Prostate gland (tissue), 2 donors: ENCODE data around the gene PRR5L. TPM values are rescaled to one million over a fixed set of nuclear protein-coding genes. Genes with fewer than 3 reads are reported as not detected.

Experiments
- DNase-seq: peaks from one replicate; pipeline ENCODE4 v3.0.0-alpha.2; 2019; ENCODE audit warnings: low spot score
- H3K27ac ChIP-seq, 2 donors: fragments of 200-600 bp; sonication (generic); 2 replicates each; pipeline ENCODE4 v1.5.1; 2017 to 2019
- H3K27me3 ChIP-seq: fragments of 200-600 bp; sonication (generic); replicated peaks from 2 replicates; pipeline ENCODE4 v1.5.1; 2019; ENCODE audit not compliant: insufficient read depth
- H3K36me3 ChIP-seq, 2 donors: fragments of 200-600 bp; sonication (generic); 1 replicate in 1 of 2; 2 replicates in 1 of 2; pipeline versions ENCODE4 v1.5.1 to v1.8.1; 2017 to 2019
- H3K4me1 ChIP-seq: fragments of 200-600 bp; sonication (generic); replicated peaks from 2 replicates; pipeline ENCODE4 v1.5.1; 2019
- H3K4me3 ChIP-seq, 2 donors: fragments of 200-600 bp; sonication (generic); 2 replicates each; pipeline ENCODE4 v1.5.1; 2017 to 2019
- H3K9me3 ChIP-seq: fragments of 200-600 bp; sonication (generic); 2 replicates; pipeline ENCODE4 v1.5.1; 2017
- POLR2A ChIP-seq: fragments of 450-650 bp; IDR thresholded peaks from one replicate; pipeline ENCODE4 v1.6.1; 2016; ENCODE audit warnings: antibody characterized with exemption, mild to moderate bottlenecking
- POLR2AphosphoS5 ChIP-seq: sonication (generic); formaldehyde crosslinking; IDR thresholded peaks from one replicate; pipeline ENCODE4 v1.6.1; 2017; ENCODE audit warnings: antibody characterized with exemption
- WGBS: methylation state at CpG from one replicate; pipeline ENCODE4 v1.1.5; 2018; 5-methylcytosine and 5-hydroxymethylcytosine counted together
- intact Hi-C: fragments of 100-400 bp; cut with DNase I; formaldehyde crosslinking; loops from one replicate; pipeline ENCODE4 v1.14.2; 2022
- total RNA-seq, 2 donors: library from RNA; depleted of rRNA; stranded (reverse); fragments of >200 nt; gene quantifications; one replicate each; pipeline ENCODE4 v1.1.0, GENCODE V29; 2016
- TF ChIP-seq, protein P1 (sequence below), 4 experiments: fragments of 200-600 bp in 2 of 4; fragments of 450-650 bp in 2 of 4; sonication (generic) in 2 of 4; IDR thresholded peaks; 1 replicate in 3 of 4; 2 replicates in 1 of 4; pipeline ENCODE4 v1.5.1; 2016 to 2019; ENCODE audit warnings: antibody characterized with exemption in 4 of 4, mild to moderate bottlenecking in 2 of 4, moderate library complexity in 2 of 4

The PRR5L gene
- total RNA-seq, 2 donors from 2014 or later: 4.0 to 10.1 TPM

- 88% methylated on average over 2 of the region's 2 CpGs for WGBS
- H3K27me3 ChIP-seq: no peaks in the 10 kb centered on the region
- H3K9me3 ChIP-seq: no peaks in the 10 kb centered on the region
- H3K27ac ChIP-seq: no peak overlapping the region
- intact Hi-C loops: no loop called here
- H3K36me3 ChIP-seq: no peaks in the 10 kb centered on the region
- TF ChIP-seq POLR2AphosphoS5: no peak
- TF ChIP-seq, protein P1, sequence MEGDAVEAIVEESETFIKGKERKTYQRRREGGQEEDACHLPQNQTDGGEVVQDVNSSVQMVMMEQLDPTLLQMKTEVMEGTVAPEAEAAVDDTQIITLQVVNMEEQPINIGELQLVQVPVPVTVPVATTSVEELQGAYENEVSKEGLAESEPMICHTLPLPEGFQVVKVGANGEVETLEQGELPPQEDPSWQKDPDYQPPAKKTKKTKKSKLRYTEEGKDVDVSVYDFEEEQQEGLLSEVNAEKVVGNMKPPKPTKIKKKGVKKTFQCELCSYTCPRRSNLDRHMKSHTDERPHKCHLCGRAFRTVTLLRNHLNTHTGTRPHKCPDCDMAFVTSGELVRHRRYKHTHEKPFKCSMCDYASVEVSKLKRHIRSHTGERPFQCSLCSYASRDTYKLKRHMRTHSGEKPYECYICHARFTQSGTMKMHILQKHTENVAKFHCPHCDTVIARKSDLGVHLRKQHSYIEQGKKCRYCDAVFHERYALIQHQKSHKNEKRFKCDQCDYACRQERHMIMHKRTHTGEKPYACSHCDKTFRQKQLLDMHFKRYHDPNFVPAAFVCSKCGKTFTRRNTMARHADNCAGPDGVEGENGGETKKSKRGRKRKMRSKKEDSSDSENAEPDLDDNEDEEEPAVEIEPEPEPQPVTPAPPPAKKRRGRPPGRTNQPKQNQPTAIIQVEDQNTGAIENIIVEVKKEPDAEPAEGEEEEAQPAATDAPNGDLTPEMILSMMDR (IDR thresholded peaks at IDR 0.05): no peak
- no peak for TF ChIP-seq POLR2A
- no peak overlapping the region for H3K4me3 ChIP-seq
- DNase-seq: no peak
- no peaks in the 10 kb centered on the region for H3K4me1 ChIP-seq
These were observed 136.0 kb downstream of the PRR5L start for GRCh38 chr11:36432093-36432469.

DNA sequence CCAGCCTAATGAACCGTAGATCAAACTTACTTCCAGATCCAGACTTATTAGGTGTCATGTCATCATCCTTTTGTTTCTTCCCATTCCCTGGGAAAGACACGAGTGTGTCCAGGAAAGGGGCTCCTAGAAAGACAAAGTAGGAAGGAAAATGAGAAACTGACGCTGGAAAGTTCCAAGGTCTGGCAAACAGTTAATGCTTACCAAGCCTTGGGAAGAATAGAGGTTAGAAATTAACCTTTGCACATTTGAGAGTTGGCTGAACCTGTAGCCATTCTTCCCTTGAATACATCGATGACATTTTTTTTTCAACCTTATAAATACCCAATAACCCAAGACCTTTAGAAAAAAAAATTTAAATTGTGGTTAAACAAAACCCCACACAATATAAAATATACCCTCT is 136.7 kb downstream of the PRR5L start:
- Histone ChIP-seq H3K4me3 (no peak overlapping the region), H3K27ac (no peak overlapping the region), H3K36me3 (no peaks in the 10 kb centered on the region), H3K9me3 (no peaks in the 10 kb centered on the region), H3K27me3 (no peaks in the 10 kb centered on the region), H3K4me1 (no peaks in the 10 kb centered on the region)
- intact Hi-C loops: no loop called here
- TF ChIP-seq POLR2AphosphoS5 (no peak), POLR2A (no peak)
- TF ChIP-seq, protein P1 (IDR thresholded peaks at IDR 0.05): no peak
- no peak for DNase-seq
- 89% methylated on average over 4 of the region's 4 CpGs for WGBS

DNA sequence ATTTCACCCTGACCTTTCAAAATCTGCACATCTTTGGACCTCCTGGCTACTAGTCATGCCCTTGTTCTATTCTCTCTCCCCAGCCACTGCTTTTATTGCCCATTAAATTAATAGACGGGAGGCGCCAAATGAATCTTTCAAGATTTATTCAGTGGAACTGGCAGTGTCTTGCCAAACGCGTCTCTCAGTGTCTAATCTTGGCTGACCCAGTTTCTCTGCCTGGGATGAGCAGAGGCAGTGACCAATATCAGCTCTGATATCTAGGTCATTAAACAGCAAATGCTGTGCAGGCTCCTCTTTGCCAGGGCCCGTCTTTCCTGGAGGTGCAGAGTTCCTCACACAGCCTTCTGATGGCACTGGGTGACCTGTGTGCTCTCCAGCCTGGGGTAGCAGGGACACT is 140.0 kb downstream of the PRR5L start:
- H3K4me1 ChIP-seq: no peaks in the 10 kb centered on the region
- WGBS: 19% methylated on average over 5 of the region's 5 CpGs
- TF ChIP-seq POLR2AphosphoS5: peak; percentile 17
- TF ChIP-seq POLR2A: no peak
- DNase-seq: no peak
- H3K27me3 ChIP-seq: peaks cover 2% of the 10 kb centered on the region
- H3K4me3 ChIP-seq: no peak overlapping the region
- no peak overlapping the region for H3K27ac ChIP-seq
- intact Hi-C loops: no loop called here
- H3K36me3 ChIP-seq: no peaks in the 10 kb centered on the region
- no peaks in the 10 kb centered on the region for H3K9me3 ChIP-seq

- Histone ChIP-seq H3K36me3 (no peaks in the 10 kb centered on the region), H3K27ac (no peak overlapping the region), H3K9me3 (no peaks in the 10 kb centered on the region), H3K27me3 (peaks cover 2% of the 10 kb centered on the region), H3K4me3 (no peak overlapping the region), H3K4me1 (no peaks in the 10 kb centered on the region)
- no peak for DNase-seq
- TF ChIP-seq POLR2AphosphoS5 (no peak), POLR2A (no peak)
- TF ChIP-seq, protein P1 (IDR thresholded peaks at IDR 0.05): no peak
- intact Hi-C loops: no loop called here
- 88% methylated on average over 2 of the region's 2 CpGs for WGBS
These were observed 140.5 kb downstream of the PRR5L start for GRCh38 chr11:36436589-36436988.

- intact Hi-C loops: no loop called here
- DNase-seq: no peak
- H3K36me3 ChIP-seq: no peaks in the 10 kb centered on the region
- TF ChIP-seq POLR2AphosphoS5: no peak
- TF ChIP-seq, protein P1 (IDR thresholded peaks at IDR 0.05): no peak
- no peak for TF ChIP-seq POLR2A
- H3K27ac ChIP-seq: no peak overlapping the region
- H3K4me1 ChIP-seq: no peaks in the 10 kb centered on the region
- H3K9me3 ChIP-seq: no peaks in the 10 kb centered on the region
- H3K27me3 ChIP-seq: peaks cover 2% of the 10 kb centered on the region
- no peak overlapping the region for H3K4me3 ChIP-seq
- WGBS: 93% methylated on average over 3 of the region's 3 CpGs
These were observed 141.3 kb downstream of the PRR5L start for GRCh38 chr11:36437413-36437812.
